LNCaP clone FGC (cell line): ENCODE measurements around the gene AGPAT3.
A peak's percentile ranks its signal among the peaks of the same experiment; 100 is the strongest.

Source experiments
- DNase-seq: peaks from one replicate; pipeline ENCODE4 v3.0.0-alpha.2; 2011; ENCODE audit warnings: low read depth
- H3K4me3 ChIP-seq: 2 replicates; pipeline ENCODE4 v1.5.1; 2011; ENCODE audit warnings: mild to moderate bottlenecking, low read depth, low read length, control low read depth
- CTCF ChIP-seq: IDR thresholded peaks from 2 replicates; pipeline ENCODE4 v1.5.1; 2012; ENCODE audit warnings: mild to moderate bottlenecking; ENCODE audit not compliant: control insufficient read depth, insufficient read depth; ENCODE audit errors: extremely low read depth

AGPAT3 gene

GRCh38 chr21:43879348-43880110 lies 14.5 kb downstream of the AGPAT3 start:
- TF ChIP-seq CTCF: no peak
- DNase-seq: no peak

GRCh38 chr21:43880111-43880985 lies 15.3 kb downstream of the AGPAT3 start:
- peak; percentile 90 for DNase-seq
- no peak for TF ChIP-seq CTCF
- no peak overlapping the region for H3K4me3 ChIP-seq

More at GRCh38 chr21:43879348-43880110, 14.5 kb downstream of the AGPAT3 start:
- H3K4me3 ChIP-seq: no peak overlapping the region

GRCh38 chr21:43881283-43881682 lies 16.3 kb downstream of the AGPAT3 start:
- DNase-seq: no peak
- no peak for TF ChIP-seq CTCF
- no peak overlapping the region for H3K4me3 ChIP-seq

- no peak overlapping the region for H3K4me3 ChIP-seq
- TF ChIP-seq CTCF: no peak
- no peak for DNase-seq
These were observed 16.9 kb downstream of the AGPAT3 start for GRCh38 chr21:43881935-43882334.

GRCh38 chr21:43882952-43883545 lies 18.0 kb downstream of the AGPAT3 start:
- no peak overlapping the region for H3K4me3 ChIP-seq
- no peak for TF ChIP-seq CTCF
- DNase-seq: no peak

- TF ChIP-seq CTCF: no peak
- no peak for DNase-seq
- H3K4me3 ChIP-seq: no peak overlapping the region
These were observed 19.2 kb downstream of the AGPAT3 start for GRCh38 chr21:43884012-43884860.
